NOMO-1 treated with DMSO at 0.1 percent for 48 hours (cell line): ENCODE measurements around the gene IZUMO1.
"Not testable (repeated sequence)": the region's sequence is repeated elsewhere in the genome, so short reads cannot be mapped to it uniquely, and the experiment has no call there.

Source experiments
- DNase-seq: peaks from one replicate; lab custom pipeline; 2025; ENCODE audit not compliant: unreplicated experiment; lab: John Stamatoyannopoulos, UW

IZUMO1 gene

GRCh38 chr19:48738557-48739403 is 7.9 kb downstream of the IZUMO1 start:
- DNase-seq = peak; percentile 89

GRCh38 chr19:48737360-48737998 is 9.2 kb downstream of the IZUMO1 start:
- DNase-seq = no peak

- no peak for DNase-seq
Measured at GRCh38 chr19:48735031-48735615, 11.6 kb downstream of the IZUMO1 start.

- no peak for DNase-seq
Measured at GRCh38 chr19:48734625-48735024, 12.1 kb downstream of the IZUMO1 start.

- no peak for DNase-seq
Measured at GRCh38 chr19:48731452-48731851, 15.3 kb downstream of the IZUMO1 start.

- DNase-seq = no peak
Measured at GRCh38 chr19:48728911-48729664, 17.6 kb downstream of the IZUMO1 start.

GRCh38 chr19:48726556-48726955 is 20.2 kb downstream of the IZUMO1 start:
- DNase-seq = peak; percentile 89

- peak; percentile 89 for DNase-seq
Measured at GRCh38 chr19:48724796-48725753, 21.6 kb downstream of the IZUMO1 start.

GRCh38 chr19:48722196-48722708 is 24.5 kb downstream of the IZUMO1 start:
- no peak for DNase-seq

- peak; percentile 97 for DNase-seq
Measured at GRCh38 chr19:48720613-48721296, 26.0 kb downstream of the IZUMO1 start.

GRCh38 chr19:48720251-48720612 is 26.5 kb downstream of the IZUMO1 start:
- DNase-seq = no peak

- no peak for DNase-seq
Measured at GRCh38 chr19:48719263-48720171, 27.2 kb downstream of the IZUMO1 start, which contains the start of gene MAMSTR. MAMSTR (minus strand) TSS chr19:48719725; CDS start chr19:48719031, 694 bp downstream.

GRCh38 chr19:48718711-48719231 is 27.9 kb downstream of the IZUMO1 start:
- no peak for DNase-seq

- not testable (repeated sequence) for DNase-seq
Measured at GRCh38 chr19:48718106-48718505, 28.6 kb downstream of the IZUMO1 start.

GRCh38 chr19:48716562-48717291 is 30.0 kb downstream of the IZUMO1 start:
- no peak for DNase-seq

GRCh38 chr19:48715681-48716171 is 31.0 kb downstream of the IZUMO1 start:
- DNase-seq = no peak
